DMS79 treated with DMSO at 0.1 percent for 48 hours (cell line): ENCODE results near the gene CTAGE1.

Source experiments
- DNase-seq: peaks from one replicate; lab custom pipeline; 2025; lab: John Stamatoyannopoulos, UW

CTAGE1 gene

GRCh38 chr18:22391407-22392345 lies 26.0 kb downstream of the CTAGE1 start:
- no peak for DNase-seq

GRCh38 chr18:22387787-22388186 lies 29.9 kb downstream of the CTAGE1 start:
- no peak for DNase-seq

GRCh38 chr18:22387364-22387763 lies 30.4 kb downstream of the CTAGE1 start:
- DNase-seq: no peak

GRCh38 chr18:22385718-22386117 lies 32.0 kb downstream of the CTAGE1 start:
- DNase-seq: no peak

- no peak for DNase-seq
These were observed 38.9 kb downstream of the CTAGE1 start for GRCh38 chr18:22378672-22379282.

GRCh38 chr18:22377769-22378168 lies 39.9 kb downstream of the CTAGE1 start:
- no peak for DNase-seq

GRCh38 chr18:22370414-22370813 lies 47.3 kb downstream of the CTAGE1 start:
- no peak for DNase-seq

- no peak for DNase-seq
These were observed 49.7 kb downstream of the CTAGE1 start for GRCh38 chr18:22368021-22368420.

GRCh38 chr18:22367303-22367702 lies 50.4 kb downstream of the CTAGE1 start:
- DNase-seq: no peak

- no peak for DNase-seq
These were observed 53.8 kb downstream of the CTAGE1 start for GRCh38 chr18:22363867-22364463.
